ENCODE data around the gene PPP3R2.

GRCh38 chr9:101629636-101630035 lies 34.9 kb upstream of the PPP3R2 start:
- TF ChIP-seq SUZ12 (IDR thresholded peaks at IDR 0.05; ENCODE audit: extremely low read depth, insufficient read depth, insufficient read length) (no peak), ZNF274 (IDR thresholded peaks at IDR 0.05; ENCODE audit: low read depth, low read length) (no peak), YY1 (IDR thresholded peaks at IDR 0.05; ENCODE audit: insufficient read depth, insufficient read length) (no peak)

All from NT2/D1 (cell line).